ENCODE measurements around the gene UBAC1. TPM values are rescaled to one million over a fixed set of nuclear protein-coding genes. Genes with fewer than 3 reads are reported as not detected.

The UBAC1 gene
- polyA plus RNA-seq, 1 of the 3 experiments (the other 2 are of a cell fraction): 67.7 TPM

DNA sequence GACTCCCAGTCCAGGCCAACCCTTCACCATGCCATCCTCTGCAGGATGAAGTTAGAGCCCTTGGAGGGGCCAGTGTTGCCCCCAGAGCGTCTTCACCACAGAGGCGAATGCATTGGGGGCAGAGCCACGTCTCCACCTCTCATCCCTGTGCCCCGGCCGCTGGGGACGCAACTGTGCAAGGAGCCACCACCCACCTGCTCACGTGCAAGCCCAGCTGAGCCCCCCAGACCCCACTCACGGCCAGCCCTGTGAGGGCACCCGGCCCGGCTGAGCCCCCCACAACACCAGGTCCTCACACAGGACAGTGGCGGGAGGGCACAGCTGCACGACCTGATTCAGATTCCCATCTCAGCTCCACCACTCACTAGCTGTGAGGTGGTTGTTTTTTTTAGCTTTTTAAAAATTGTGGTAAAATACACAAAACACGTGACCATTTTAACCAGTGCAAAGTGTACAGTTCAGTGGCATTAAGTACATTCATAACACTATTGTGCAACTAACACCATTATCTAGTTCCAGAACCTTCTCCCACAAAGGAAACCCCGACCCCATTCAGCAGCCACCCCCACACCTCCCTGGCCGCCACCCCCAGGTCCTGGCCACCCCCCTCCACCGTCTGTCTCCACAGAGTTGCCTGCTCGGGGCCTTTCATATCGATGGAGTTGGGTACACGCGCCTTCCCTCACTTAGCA lies 33.5 kb upstream of the UBAC1 start:
- no peak for DNase-seq
- no peak overlapping the region for H3K4me2 ChIP-seq
- H4K20me1 ChIP-seq (ENCODE audit: insufficient read depth): no peaks in the 10 kb centered on the region
- CTCF ChIA-PET: interaction anchor here (0.6 to 2.2 kb wide), 6 partner anchors 12 to 128 kb away, joined by 3 to 11 read pairs (median 3); no protein-coding TSS in a partner anchor
- H3K9ac ChIP-seq: no peak overlapping the region
- POLR2A ChIA-PET: interaction anchor here (2.0 kb wide), 1 partner anchor 123 kb away, joined by 5 read pairs; no protein-coding TSS in a partner anchor
- TF ChIP-seq SMC3 (IDR thresholded peaks at IDR 0.05; ENCODE audit: low read depth, low read length) (no peak), EZH2phosphoT487 (IDR thresholded peaks at IDR 0.05; ENCODE audit: borderline replicate concordance, low read depth) (no peak), FOSL2 (IDR thresholded peaks at IDR 0.05; ENCODE audit: borderline replicate concordance, low read depth) (no peak), USF1 (IDR thresholded peaks at IDR 0.05; ENCODE audit: borderline replicate concordance, low read depth) (no peak), EP300 (IDR thresholded peaks at IDR 0.05; ENCODE audit: borderline replicate concordance in 1 of 2, low read depth in 1 of 2, low read length in 1 of 2) (no peak), ELF1 (IDR thresholded peaks at IDR 0.05) (no peak), MEF2A (IDR thresholded peaks at IDR 0.05; ENCODE audit: borderline replicate concordance, low read depth) (no peak), USF2 (IDR thresholded peaks at IDR 0.05; ENCODE audit: borderline replicate concordance, low read depth, low read length) (no peak), RXRA (IDR thresholded peaks at IDR 0.05; ENCODE audit: borderline replicate concordance, low read depth) (no peak)
- WGBS (ENCODE audit: low lambda C conversion rate): 81% methylated on average over 10 of the region's 20 CpGs
- no peak overlapping the region for H3K4me3 ChIP-seq (ENCODE audit: low read depth in 2 of 2, low read length in 1 of 2)
- H3K27me3 ChIP-seq (ENCODE audit: insufficient read depth): no peaks in the 10 kb centered on the region
- H3K79me2 ChIP-seq (ENCODE audit: insufficient read depth): no peaks in the 10 kb centered on the region
- H2AFZ ChIP-seq (ENCODE audit: low read depth): no peak overlapping the region
- H3F3A ChIP-seq (replicated peaks; ENCODE audit: insufficient read depth): peaks cover 9% of the 10 kb centered on the region
- H3K4me1 ChIP-seq (ENCODE audit: control insufficient read depth in 1 of 2, insufficient read depth in 2 of 2, low read depth in 1 of 2, low read length in 1 of 2): peaks cover 16 to 62% of the 10 kb centered on the region in 2 experiments; a peak in 3 of 4 replicates
- no peaks in the 10 kb centered on the region for H3K36me3 ChIP-seq (replicated peaks in 1 of 2; ENCODE audit: control insufficient read depth in 1 of 2, insufficient read depth in 2 of 2, low read length in 1 of 2)
- H3K27ac ChIP-seq (ENCODE audit: low read depth in 2 of 2, low read length in 1 of 2): peak overlapping the region in 1 of 2 experiments; percentile 99; a peak in 1 of 4 replicates
- H3K9me3 ChIP-seq: no peaks in the 10 kb centered on the region
- H3K9me2 ChIP-seq: no peaks in the 10 kb centered on the region

- Histone ChIP-seq H3K9ac (no peak overlapping the region; the same call in 1 of the 2 replicates), H2AFZ (ENCODE audit: low read depth) (no peak overlapping the region), H3K4me2 (no peak overlapping the region), H3F3A (replicated peaks; ENCODE audit: insufficient read depth) (peaks cover 9% of the 10 kb centered on the region), H3K36me3 (replicated peaks in 1 of 2; ENCODE audit: control insufficient read depth in 1 of 2, insufficient read depth in 2 of 2, low read length in 1 of 2) (no peaks in the 10 kb centered on the region), H3K79me2 (ENCODE audit: insufficient read depth) (no peaks in the 10 kb centered on the region), H3K9me3 (no peaks in the 10 kb centered on the region), H3K9me2 (no peaks in the 10 kb centered on the region), H3K27ac (ENCODE audit: low read depth in 2 of 2, low read length in 1 of 2) (peak overlapping the region in 1 of 2 experiments; percentile 99; a peak in 2 of 4 replicates), H3K27me3 (ENCODE audit: insufficient read depth) (no peaks in the 10 kb centered on the region), H3K4me1 (ENCODE audit: control insufficient read depth in 1 of 2, insufficient read depth in 2 of 2, low read depth in 1 of 2, low read length in 1 of 2) (peaks cover 16 to 69% of the 10 kb centered on the region in 2 experiments; a peak in 3 of 4 replicates), H4K20me1 (ENCODE audit: insufficient read depth) (no peaks in the 10 kb centered on the region), H3K4me3 (ENCODE audit: low read depth in 2 of 2, low read length in 1 of 2) (no peak overlapping the region)
- no peak for TF ChIP-seq GATA2 (CRISPR knock-in tag; IDR thresholded peaks at IDR 0.05)
- TF ChIP-seq RAD21 (IDR thresholded peaks at IDR 0.05; ENCODE audit: low read length): peak; percentile 15; the same call in 1 of the 2 replicates
- ChIA-PET POLR2A (interaction anchor here (2.0 kb wide), 1 partner anchor 124 kb away, joined by 5 read pairs; no protein-coding TSS in a partner anchor), CTCF (interaction anchor here (0.6 to 2.2 kb wide), 7 partner anchors 10 to 128 kb away, joined by 3 to 11 read pairs (median 3); no protein-coding TSS in a partner anchor)
- 89% methylated on average over 15 of the region's 27 CpGs for WGBS (ENCODE audit: low lambda C conversion rate)
- DNase-seq: peak; percentile 72
Observed at GRCh38 chr9:135993765-135994500, 32.8 kb upstream of the UBAC1 start.

Data from SK-N-SH (cell line).